Esophagus muscularis mucosa (tissue), 4 donors: Measurements from ENCODE around the gene TOR1AIP2.

Source experiments
- EP300 ChIP-seq: sonication (generic); formaldehyde crosslinking; IDR thresholded peaks from one replicate; pipeline ENCODE4 v1.6.1; 2017; ENCODE audit warnings: antibody characterized with exemption
- POLR2A ChIP-seq: fragments of 450-650 bp; IDR thresholded peaks from one replicate; pipeline ENCODE4 v1.6.1; 2017; ENCODE audit warnings: antibody characterized with exemption, moderate library complexity, mild to moderate bottlenecking, low read depth
- POLR2AphosphoS5 ChIP-seq, 2 donors: sonication (generic); formaldehyde crosslinking; IDR thresholded peaks; one replicate each; pipeline ENCODE4 v1.6.1; 2017; ENCODE audit warnings: antibody characterized with exemption in 2 of 2
- TF ChIP-seq, protein P1 (sequence below), 3 experiments: fragments of 200-600 bp in 2 of 3; fragments of 450-650 bp in 1 of 3; sonication (generic) in 2 of 3; IDR thresholded peaks; one replicate each; pipeline ENCODE4 v1.5.1; 2017 to 2019; ENCODE audit warnings: antibody characterized with exemption in 3 of 3, mild to moderate bottlenecking in 2 of 3, moderate library complexity in 1 of 3

DNA sequence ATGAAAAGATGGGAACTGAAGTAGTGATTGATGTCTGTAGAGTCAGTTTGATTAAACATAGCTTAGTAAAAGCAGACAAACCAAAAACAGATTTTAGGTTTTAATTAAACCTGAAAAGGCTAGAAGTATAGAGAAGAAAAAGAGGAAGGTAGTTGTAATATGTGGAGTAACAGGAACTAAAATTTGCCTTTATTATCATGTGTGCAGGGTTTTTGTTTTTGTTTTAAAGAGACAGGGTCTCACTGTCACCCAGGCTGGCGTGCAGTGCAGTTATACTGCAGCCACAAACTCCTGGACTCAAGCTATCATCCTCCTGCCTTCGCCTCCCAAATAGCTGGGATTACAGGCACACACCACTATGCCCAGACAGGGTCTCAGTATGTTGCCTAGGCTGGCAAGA is 10.5 kb upstream of the TOR1AIP2 start:
- TF ChIP-seq, protein P1, sequence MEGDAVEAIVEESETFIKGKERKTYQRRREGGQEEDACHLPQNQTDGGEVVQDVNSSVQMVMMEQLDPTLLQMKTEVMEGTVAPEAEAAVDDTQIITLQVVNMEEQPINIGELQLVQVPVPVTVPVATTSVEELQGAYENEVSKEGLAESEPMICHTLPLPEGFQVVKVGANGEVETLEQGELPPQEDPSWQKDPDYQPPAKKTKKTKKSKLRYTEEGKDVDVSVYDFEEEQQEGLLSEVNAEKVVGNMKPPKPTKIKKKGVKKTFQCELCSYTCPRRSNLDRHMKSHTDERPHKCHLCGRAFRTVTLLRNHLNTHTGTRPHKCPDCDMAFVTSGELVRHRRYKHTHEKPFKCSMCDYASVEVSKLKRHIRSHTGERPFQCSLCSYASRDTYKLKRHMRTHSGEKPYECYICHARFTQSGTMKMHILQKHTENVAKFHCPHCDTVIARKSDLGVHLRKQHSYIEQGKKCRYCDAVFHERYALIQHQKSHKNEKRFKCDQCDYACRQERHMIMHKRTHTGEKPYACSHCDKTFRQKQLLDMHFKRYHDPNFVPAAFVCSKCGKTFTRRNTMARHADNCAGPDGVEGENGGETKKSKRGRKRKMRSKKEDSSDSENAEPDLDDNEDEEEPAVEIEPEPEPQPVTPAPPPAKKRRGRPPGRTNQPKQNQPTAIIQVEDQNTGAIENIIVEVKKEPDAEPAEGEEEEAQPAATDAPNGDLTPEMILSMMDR (IDR thresholded peaks at IDR 0.05): no peak
- TF ChIP-seq POLR2A: no peak
- TF ChIP-seq POLR2AphosphoS5 (IDR thresholded peaks at IDR 0.05): no peak
- TF ChIP-seq EP300: no peak
